Stimulated activated effector memory CD8-positive, alpha-beta T cell treated with anti-CD3 and anti-CD28 coated beads, Interleukin-12 subunit alpha, Interleukin-12 subunit beta, amount 100 ng/mL, for 72 hours (primary cell): ENCODE data around the gene LIMS2.

ENCODE experiments used
- ATAC-seq: fragments of 150-1000 bp; cut with Tn5 transposase; 2 replicates; pipeline ENCODE4 v1.10.0; 2021
- DNase-seq, 2 donors: peaks; one replicate each; pipeline ENCODE4 v3.0.0; 2021 to 2022; ENCODE audit warnings: low spot score in 2 of 2
- H3K27ac Mint-ChIP-seq: one replicate; pipeline ENCODE4 v1.8.0; 2022; ENCODE audit warnings: mild to moderate bottlenecking, mixed read lengths
- H3K36me3 Mint-ChIP-seq: one replicate; pipeline ENCODE4 v1.8.0; 2022; ENCODE audit warnings: mild to moderate bottlenecking, mixed read lengths
- H3K4me1 Mint-ChIP-seq: one replicate; pipeline ENCODE4 v1.8.0; 2022; ENCODE audit warnings: mixed read lengths
- H3K4me3 Mint-ChIP-seq: one replicate; pipeline ENCODE4 v1.8.0; 2022; ENCODE audit warnings: mild to moderate bottlenecking, mixed read lengths
- H3K9me3 Mint-ChIP-seq: one replicate; pipeline ENCODE4 v1.8.0; 2022; ENCODE audit warnings: mixed read lengths

Gene LIMS2

GRCh38 chr2:127685410-127686080 is 10.2 kb upstream of the LIMS2 start:
- no peaks in the 10 kb centered on the region for H3K9me3 Mint-ChIP-seq
- DNase-seq = no peak
- H3K27ac Mint-ChIP-seq = no peak overlapping the region
- H3K4me3 Mint-ChIP-seq = no peak overlapping the region
- ATAC-seq = no peak
- no peaks in the 10 kb centered on the region for H3K36me3 Mint-ChIP-seq
- H3K4me1 Mint-ChIP-seq = peaks cover 6% of the 10 kb centered on the region

GRCh38 chr2:127683757-127684156 is 8.4 kb upstream of the LIMS2 start:
- no peaks in the 10 kb centered on the region for H3K36me3 Mint-ChIP-seq
- H3K27ac Mint-ChIP-seq = no peak overlapping the region
- H3K4me1 Mint-ChIP-seq = peaks cover 6% of the 10 kb centered on the region
- no peak overlapping the region for H3K4me3 Mint-ChIP-seq
- no peak for DNase-seq
- no peaks in the 10 kb centered on the region for H3K9me3 Mint-ChIP-seq
- ATAC-seq = no peak

- no peak for DNase-seq
- ATAC-seq = no peak
- Mint-ChIP-seq H3K4me1 (peaks cover 6% of the 10 kb centered on the region), H3K27ac (no peak overlapping the region), H3K36me3 (no peaks in the 10 kb centered on the region), H3K4me3 (no peak overlapping the region), H3K9me3 (no peaks in the 10 kb centered on the region)
These were observed 7.7 kb upstream of the LIMS2 start for GRCh38 chr2:127683056-127683455.

GRCh38 chr2:127681976-127682857 is 6.9 kb upstream of the LIMS2 start:
- no peaks in the 10 kb centered on the region for H3K9me3 Mint-ChIP-seq
- no peaks in the 10 kb centered on the region for H3K36me3 Mint-ChIP-seq
- H3K4me3 Mint-ChIP-seq = no peak overlapping the region
- H3K4me1 Mint-ChIP-seq = peaks cover 6% of the 10 kb centered on the region
- ATAC-seq = no peak
- no peak overlapping the region for H3K27ac Mint-ChIP-seq
- no peak for DNase-seq

GRCh38 chr2:127681288-127681804 is 6.0 kb upstream of the LIMS2 start:
- H3K27ac Mint-ChIP-seq = no peak overlapping the region
- H3K9me3 Mint-ChIP-seq = no peaks in the 10 kb centered on the region
- ATAC-seq (no peak), DNase-seq (no peak)
- no peaks in the 10 kb centered on the region for H3K36me3 Mint-ChIP-seq
- H3K4me1 Mint-ChIP-seq = peaks cover 6% of the 10 kb centered on the region
- H3K4me3 Mint-ChIP-seq = no peak overlapping the region

- H3K4me1 Mint-ChIP-seq = peaks cover 6% of the 10 kb centered on the region
- H3K36me3 Mint-ChIP-seq = no peaks in the 10 kb centered on the region
- ATAC-seq = no peak
- no peak overlapping the region for H3K4me3 Mint-ChIP-seq
- H3K27ac Mint-ChIP-seq = no peak overlapping the region
- H3K9me3 Mint-ChIP-seq = no peaks in the 10 kb centered on the region
- no peak for DNase-seq
These were observed 5.5 kb upstream of the LIMS2 start for GRCh38 chr2:127680706-127681287.

- no peaks in the 10 kb centered on the region for H3K9me3 Mint-ChIP-seq
- DNase-seq (no peak), ATAC-seq (no peak)
- no peak overlapping the region for H3K27ac Mint-ChIP-seq
- no peak overlapping the region for H3K4me3 Mint-ChIP-seq
- H3K4me1 Mint-ChIP-seq = peaks cover 6% of the 10 kb centered on the region
- H3K36me3 Mint-ChIP-seq = no peaks in the 10 kb centered on the region
These were observed 4.5 kb upstream of the LIMS2 start for GRCh38 chr2:127679680-127680361.

- H3K4me3 Mint-ChIP-seq = no peak overlapping the region
- no peaks in the 10 kb centered on the region for H3K36me3 Mint-ChIP-seq
- ATAC-seq = no peak
- H3K4me1 Mint-ChIP-seq = peaks cover 12% of the 10 kb centered on the region
- H3K9me3 Mint-ChIP-seq = no peaks in the 10 kb centered on the region
- H3K27ac Mint-ChIP-seq = no peak overlapping the region
- no peak for DNase-seq
These were observed 3.7 kb upstream of the LIMS2 start for GRCh38 chr2:127678991-127679390.

- DNase-seq (no peak), ATAC-seq (no peak)
- Mint-ChIP-seq H3K27ac (no peak overlapping the region), H3K4me3 (no peak overlapping the region), H3K9me3 (no peaks in the 10 kb centered on the region), H3K36me3 (no peaks in the 10 kb centered on the region), H3K4me1 (peaks cover 16% of the 10 kb centered on the region)
These were observed 3.2 kb upstream of the LIMS2 start for GRCh38 chr2:127678531-127678930.

GRCh38 chr2:127676906-127677305 is 1.6 kb upstream of the LIMS2 start:
- H3K9me3 Mint-ChIP-seq = no peaks in the 10 kb centered on the region
- DNase-seq (no peak), ATAC-seq (no peak)
- H3K4me3 Mint-ChIP-seq = no peak overlapping the region
- peaks cover 13% of the 10 kb centered on the region for H3K4me1 Mint-ChIP-seq
- H3K27ac Mint-ChIP-seq = no peak overlapping the region
- no peaks in the 10 kb centered on the region for H3K36me3 Mint-ChIP-seq

- DNase-seq (no peak), ATAC-seq (peak; percentile 41)
- no peaks in the 10 kb centered on the region for H3K9me3 Mint-ChIP-seq
- peaks cover 11% of the 10 kb centered on the region for H3K4me1 Mint-ChIP-seq
- peak overlapping the region; percentile 68 for H3K4me3 Mint-ChIP-seq
- no peaks in the 10 kb centered on the region for H3K36me3 Mint-ChIP-seq
- no peak overlapping the region for H3K27ac Mint-ChIP-seq
These were observed 805 bp downstream of the LIMS2 start for GRCh38 chr2:127674241-127675209.

- Mint-ChIP-seq H3K9me3 (no peaks in the 10 kb centered on the region), H3K4me1 (peaks cover 11% of the 10 kb centered on the region), H3K27ac (no peak overlapping the region), H3K36me3 (no peaks in the 10 kb centered on the region), H3K4me3 (peak overlapping the region; percentile 68)
- DNase-seq = no peak
- ATAC-seq = no peak
These were observed 1.9 kb downstream of the LIMS2 start for GRCh38 chr2:127673291-127674069.

- no peak overlapping the region for H3K4me3 Mint-ChIP-seq
- peaks cover 11% of the 10 kb centered on the region for H3K4me1 Mint-ChIP-seq
These were observed 2.7 kb downstream of the LIMS2 start for GRCh38 chr2:127672341-127673224.

More at GRCh38 chr2:127672341-127673224, 2.7 kb downstream of the LIMS2 start:
- Mint-ChIP-seq H3K36me3 (no peaks in the 10 kb centered on the region), H3K9me3 (no peaks in the 10 kb centered on the region), H3K27ac (no peak overlapping the region)
- no peak for DNase-seq
- peak; percentile 14 for ATAC-seq
